Measurements from ENCODE around the gene COMP.

The COMP gene

GRCh38 chr19:18803550-18804138 lies 12.5 kb upstream of the COMP start:
- no peak for DNase-seq (ENCODE audit: low spot score)

- no peak for DNase-seq (ENCODE audit: low spot score)
Observed at GRCh38 chr19:18802354-18802753, 11.2 kb upstream of the COMP start.

GRCh38 chr19:18800636-18801035 lies 9.5 kb upstream of the COMP start:
- peak; percentile 19 for DNase-seq (ENCODE audit: low spot score)

- DNase-seq (ENCODE audit: low spot score), result no peak
Observed at GRCh38 chr19:18800079-18800478, 9.0 kb upstream of the COMP start.

GRCh38 chr19:18799389-18799970 lies 8.4 kb upstream of the COMP start:
- DNase-seq (ENCODE audit: low spot score), result no peak

GRCh38 chr19:18798384-18799352 lies 7.6 kb upstream of the COMP start:
- no peak for DNase-seq (ENCODE audit: low spot score)

GRCh38 chr19:18796239-18796638 lies 5.1 kb upstream of the COMP start:
- DNase-seq (ENCODE audit: low spot score), result no peak

GRCh38 chr19:18795540-18795939 lies 4.4 kb upstream of the COMP start:
- DNase-seq (ENCODE audit: low spot score), result no peak

GRCh38 chr19:18794692-18795091 lies 3.6 kb upstream of the COMP start:
- no peak for DNase-seq (ENCODE audit: low spot score)

GRCh38 chr19:18794029-18794313 lies 2.9 kb upstream of the COMP start:
- DNase-seq (ENCODE audit: low spot score), result no peak

GRCh38 chr19:18793144-18794028 lies 2.3 kb upstream of the COMP start:
- no peak for DNase-seq (ENCODE audit: low spot score)

GRCh38 chr19:18792661-18793060 lies 1.6 kb upstream of the COMP start:
- DNase-seq (ENCODE audit: low spot score), result no peak

- no peak for DNase-seq (ENCODE audit: low spot score)
Observed at GRCh38 chr19:18791315-18791678, 192 bp upstream of the COMP start.

GRCh38 chr19:18789883-18790565 lies 1.1 kb downstream of the COMP start:
- no peak for DNase-seq (ENCODE audit: low spot score)

- DNase-seq (ENCODE audit: low spot score), result no peak
Observed at GRCh38 chr19:18789422-18789869, 1.7 kb downstream of the COMP start.

GRCh38 chr19:18788529-18789421 lies 2.3 kb downstream of the COMP start:
- no peak for DNase-seq (ENCODE audit: low spot score)

- DNase-seq (ENCODE audit: low spot score), result no peak
Observed at GRCh38 chr19:18785179-18786124, 5.7 kb downstream of the COMP start.

- DNase-seq (ENCODE audit: low spot score), result no peak
Observed at GRCh38 chr19:18784786-18785120, 6.4 kb downstream of the COMP start.

GRCh38 chr19:18783958-18784785 lies 6.9 kb downstream of the COMP start:
- DNase-seq (ENCODE audit: low spot score), result no peak

Measured in Ammon's horn (tissue), 1 donor.